ENCODE measurements around the gene ARHGEF39. TPM values are rescaled to one million over a fixed set of nuclear protein-coding genes. Genes with fewer than 3 reads are reported as not detected.

The ARHGEF39 gene
- total and polyA plus RNA-seq, 9 of the 15 experiments (the other 6 are each of a cell fraction or from before 2014, with no cell fraction given), result 2.8 to 21.7 (median 12.9) TPM

DNA sequence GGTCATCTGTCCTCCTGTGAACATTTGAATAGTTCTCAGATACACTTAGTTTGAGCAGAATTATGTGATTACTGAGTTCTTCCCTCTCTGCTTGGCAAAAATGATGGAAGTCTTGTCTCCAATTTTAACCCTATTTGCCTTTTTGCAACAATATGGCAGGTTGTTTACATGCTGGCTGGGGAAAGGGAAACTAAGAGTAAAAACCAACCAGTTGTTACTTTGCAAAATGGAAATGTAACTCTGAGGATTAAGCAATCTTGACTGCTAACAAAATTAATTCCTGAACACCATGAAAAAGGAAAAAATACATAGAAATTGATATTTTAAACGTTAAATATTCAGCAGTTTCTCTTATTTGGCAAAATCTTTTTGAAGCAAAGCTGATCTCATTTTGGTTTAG lies 25.4 kb downstream of the ARHGEF39 start:
- DNase-seq (ENCODE audit: extremely low read depth in 1 of 4, low spot score in 3 of 4), result no peak
- TF ChIP-seq HSF4 (CRISPR knock-in tag; IDR thresholded peaks at IDR 0.05; ENCODE audit: borderline replicate concordance), result no peak
- TF ChIP-seq HNRNPLL (IDR thresholded peaks at IDR 0.05; ENCODE audit: low read depth, low read length, poor library complexity, severe bottlenecking), result no peak
- TF ChIP-seq, protein P1, sequence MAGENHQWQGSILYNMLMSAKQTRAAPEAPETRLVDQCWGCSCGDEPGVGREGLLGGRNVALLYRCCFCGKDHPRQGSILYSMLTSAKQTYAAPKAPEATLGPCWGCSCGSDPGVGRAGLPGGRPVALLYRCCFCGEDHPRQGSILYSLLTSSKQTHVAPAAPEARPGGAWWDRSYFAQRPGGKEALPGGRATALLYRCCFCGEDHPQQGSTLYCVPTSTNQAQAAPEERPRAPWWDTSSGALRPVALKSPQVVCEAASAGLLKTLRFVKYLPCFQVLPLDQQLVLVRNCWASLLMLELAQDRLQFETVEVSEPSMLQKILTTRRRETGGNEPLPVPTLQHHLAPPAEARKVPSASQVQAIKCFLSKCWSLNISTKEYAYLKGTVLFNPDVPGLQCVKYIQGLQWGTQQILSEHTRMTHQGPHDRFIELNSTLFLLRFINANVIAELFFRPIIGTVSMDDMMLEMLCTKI (IDR thresholded peaks at IDR 0.05; ENCODE audit: partially characterized antibody), result no peak
- TF ChIP-seq, protein P2, sequence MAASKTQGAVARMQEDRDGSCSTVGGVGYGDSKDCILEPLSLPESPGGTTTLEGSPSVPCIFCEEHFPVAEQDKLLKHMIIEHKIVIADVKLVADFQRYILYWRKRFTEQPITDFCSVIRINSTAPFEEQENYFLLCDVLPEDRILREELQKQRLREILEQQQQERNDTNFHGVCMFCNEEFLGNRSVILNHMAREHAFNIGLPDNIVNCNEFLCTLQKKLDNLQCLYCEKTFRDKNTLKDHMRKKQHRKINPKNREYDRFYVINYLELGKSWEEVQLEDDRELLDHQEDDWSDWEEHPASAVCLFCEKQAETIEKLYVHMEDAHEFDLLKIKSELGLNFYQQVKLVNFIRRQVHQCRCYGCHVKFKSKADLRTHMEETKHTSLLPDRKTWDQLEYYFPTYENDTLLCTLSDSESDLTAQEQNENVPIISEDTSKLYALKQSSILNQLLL (CRISPR knock-in tag; IDR thresholded peaks at IDR 0.05; ENCODE audit: borderline replicate concordance), result no peak
- TF ChIP-seq ZNF197 (CRISPR knock-in tag; IDR thresholded peaks at IDR 0.05; ENCODE audit: low read depth), result no peak
- TF ChIP-seq ZEB2 (IDR thresholded peaks at IDR 0.05), result no peak
- Histone ChIP-seq H4K20me1 (replicated peaks; ENCODE audit: control insufficient read depth, insufficient read depth, low read length) (no peaks in the 10 kb centered on the region), H3K9me1 (ENCODE audit: control insufficient read depth, insufficient read depth, low read length) (no peaks in the 10 kb centered on the region), H3K9ac (ENCODE audit: insufficient read depth in 1 of 2, low read depth in 2 of 2, low read length in 2 of 2) (no peak overlapping the region), H3K4me3 (no peak overlapping the region), H3K79me2 (ENCODE audit: control insufficient read depth, insufficient read depth, low read length) (no peaks in the 10 kb centered on the region), H3K27ac (ENCODE audit: extremely low read depth, low read depth, low read length) (no peak overlapping the region), H3K4me2 (ENCODE audit: insufficient read depth, low read length) (no peak overlapping the region), H2AFZ (ENCODE audit: low read depth, low read length) (no peak overlapping the region), H3K4me1 (replicated peaks in 1 of 2; ENCODE audit: control insufficient read depth in 2 of 2, insufficient read depth in 2 of 2, low read length in 2 of 2) (no peaks in the 10 kb centered on the region), H3K27me3 (ENCODE audit: control insufficient read depth in 2 of 2, insufficient read depth in 2 of 2, low read length in 2 of 2) (no peaks in the 10 kb centered on the region), H3K9me3 (replicated peaks; ENCODE audit: control insufficient read depth, insufficient read depth, low read depth, low read length) (no peaks in the 10 kb centered on the region), H3K36me3 (ENCODE audit: control insufficient read depth, insufficient read depth, low read length) (no peaks in the 10 kb centered on the region)
- 0% methylated on average over 1 of the region's 1 CpG for WGBS (ENCODE audit: insufficient coverage, low coverage, missing lambda C conversion rate)
- ATAC-seq, result no peak
- CTCF ChIA-PET (ENCODE audit: low intra/inter-chr PET ratio), result no interaction called here
- BruUV-seq (replicated peaks), result no TSS peak
- intact Hi-C loops (cut with micrococcal nuclease) (no loop called here), in situ Hi-C loops (cut with MboI) (no loop called here)
- POLR2A ChIA-PET, result interaction anchor here (0.6 kb wide), 1 partner anchor 12 kb away, joined by 3 read pairs; no protein-coding TSS in a partner anchor
- no peak for FAIRE-seq
